Measurements from ENCODE around the gene ZNF264.
"Not testable (repeated sequence)": the region's sequence is repeated elsewhere in the genome, so short reads cannot be mapped to it uniquely, and the experiment has no call there.

Gene ZNF264

DNA sequence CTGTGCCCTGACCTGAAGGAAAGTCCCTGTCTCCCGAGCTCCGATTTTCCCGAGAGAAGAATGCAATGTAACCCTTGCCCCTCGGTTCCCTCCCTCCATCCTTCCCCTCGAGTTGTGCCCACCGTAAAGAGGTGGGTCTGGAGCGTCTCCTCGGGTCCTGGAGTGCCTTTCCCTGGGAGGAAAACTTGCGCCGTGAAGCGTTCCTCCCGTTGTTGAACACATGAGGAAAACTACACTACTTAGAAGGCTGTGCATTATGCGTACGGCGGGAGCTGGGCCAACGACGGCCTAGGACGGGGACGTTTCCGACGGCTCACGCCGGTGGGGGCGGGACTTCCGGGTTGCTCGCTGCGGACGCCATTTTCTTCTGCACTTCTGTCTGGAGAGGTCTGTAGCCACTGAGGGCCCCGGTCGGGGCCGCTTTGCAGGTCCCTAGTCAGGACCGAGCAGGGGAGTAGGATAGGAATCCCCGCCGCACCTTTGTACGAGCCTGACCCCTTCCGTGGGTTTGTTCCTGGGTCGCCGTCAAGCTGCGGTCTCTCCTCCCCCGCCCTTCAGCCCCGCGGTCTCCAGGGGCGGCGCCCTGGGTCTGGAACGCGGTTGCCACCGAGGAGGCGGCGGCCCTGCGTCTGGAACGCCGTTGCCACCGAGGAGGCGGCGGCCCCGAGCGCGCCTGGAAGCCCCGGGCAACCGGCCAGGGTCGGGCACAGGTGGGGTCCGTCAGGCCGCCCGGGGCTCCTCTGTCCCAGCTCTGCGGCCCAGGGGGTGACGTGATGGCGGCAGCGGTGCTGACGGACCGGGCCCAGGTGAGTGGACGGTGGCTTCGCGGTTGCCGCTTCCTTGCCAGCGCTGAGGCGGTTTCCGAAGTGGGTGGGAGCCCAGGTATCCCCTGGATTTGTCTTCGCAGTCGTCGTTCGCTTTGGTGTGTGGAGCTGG is at the start of gene ZNF264:
TSS of gene ZNF264 (plus strand) at position 360 of the 936 bp plus-strand sequence. CDS start at position 774, 414 bp downstream.
- peak; percentile 85 to 96 (median 94) for DNase-seq
- intact Hi-C loops (cut with DNase I): no loop called here

GRCh38 chr19:57141699-57142098 is 49.6 kb upstream of the ZNF264 start:
- no peak for DNase-seq
- intact Hi-C loops (cut with DNase I): no loop called here

- DNase-seq: no peak
- intact Hi-C loops (cut with DNase I): no loop called here
Measured at GRCh38 chr19:57152921-57153320, 38.4 kb upstream of the ZNF264 start.

DNA sequence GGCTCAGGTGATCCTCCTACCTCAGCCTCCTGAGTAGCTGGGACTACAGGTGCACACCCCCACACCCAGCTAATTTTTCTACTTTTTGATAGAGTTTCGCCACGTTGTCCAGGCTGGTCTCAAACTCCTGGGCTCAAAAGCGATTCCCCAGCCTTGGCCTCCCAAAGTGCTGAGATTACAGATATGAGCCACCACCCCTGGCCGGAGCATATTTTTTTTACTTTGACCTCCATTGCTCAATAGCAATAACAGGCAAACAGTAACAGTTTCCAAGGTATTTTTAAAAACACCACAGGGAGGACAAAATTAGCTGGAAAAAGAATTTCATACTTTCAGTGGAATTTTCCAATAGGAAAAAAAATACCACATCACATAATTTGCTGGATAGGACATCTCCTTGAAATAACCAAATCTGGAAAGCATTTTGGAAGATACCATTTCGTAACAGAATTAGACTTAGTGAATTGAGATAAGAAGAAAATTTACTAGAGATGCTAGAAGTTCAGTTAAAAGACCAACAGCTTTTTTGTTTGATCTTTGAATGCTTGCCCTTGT is 29.2 kb upstream of the ZNF264 start:
- intact Hi-C loops (cut with DNase I): no loop called here
- DNase-seq: no peak

- no peak for DNase-seq
- intact Hi-C loops (cut with DNase I): no loop called here
Measured at GRCh38 chr19:57165846-57166245, 25.5 kb upstream of the ZNF264 start.

DNA sequence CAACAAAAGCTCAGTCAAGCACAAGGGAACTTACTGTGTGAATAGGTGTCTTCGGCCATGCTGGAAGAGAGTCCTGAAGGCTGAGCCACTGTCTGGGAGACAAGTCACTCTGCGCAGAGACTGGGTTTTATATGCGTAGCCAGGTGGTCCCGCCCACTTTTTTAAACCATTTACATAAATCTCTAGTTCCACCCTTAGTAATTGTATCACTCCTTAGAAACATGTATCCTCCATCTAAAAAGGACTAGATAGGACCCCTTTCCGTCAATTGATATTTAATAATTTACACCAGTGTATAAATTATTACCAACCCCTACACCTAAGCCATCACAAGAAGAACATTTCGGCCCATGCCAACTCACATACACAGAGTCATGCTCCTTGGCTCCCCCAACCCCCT is 23.9 kb upstream of the ZNF264 start, which contains the start of gene DUXA:
TSS of gene DUXA (minus strand) at position 101 of the 400 bp plus-strand sequence. CDS start at position 59, 42 bp downstream.
- intact Hi-C loops (cut with DNase I): no loop called here
- no peak for DNase-seq

DNA sequence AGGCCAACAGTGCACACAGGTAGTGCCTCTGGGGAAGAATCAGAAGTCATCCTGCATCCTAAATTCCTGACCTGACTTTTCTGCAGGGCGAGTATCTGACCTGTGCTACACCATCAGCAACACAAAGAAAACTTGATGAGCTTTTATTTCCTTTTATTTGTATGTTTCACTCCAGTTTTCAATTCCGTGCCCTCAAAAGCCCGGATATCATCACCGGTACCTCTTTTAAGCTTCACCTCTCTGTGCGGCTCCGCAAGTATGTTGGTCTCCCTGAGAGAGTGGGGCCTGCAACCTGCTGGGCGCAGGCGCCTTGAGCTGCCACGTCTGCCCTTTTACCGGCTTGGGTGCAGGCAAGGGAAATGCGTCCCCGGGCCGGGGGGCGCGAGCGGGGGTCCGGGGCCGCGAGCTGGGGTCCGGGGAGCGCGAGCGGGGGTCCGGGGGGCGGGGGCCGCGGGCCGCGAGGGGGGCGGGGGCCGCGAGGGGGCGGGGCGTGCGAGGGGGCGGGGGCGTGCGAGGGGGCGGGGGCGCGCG is 19.7 kb upstream of the ZNF264 start:
- intact Hi-C loops (cut with DNase I): no loop called here
- DNase-seq: peak; percentile 21 to 80 (median 62)

DNA sequence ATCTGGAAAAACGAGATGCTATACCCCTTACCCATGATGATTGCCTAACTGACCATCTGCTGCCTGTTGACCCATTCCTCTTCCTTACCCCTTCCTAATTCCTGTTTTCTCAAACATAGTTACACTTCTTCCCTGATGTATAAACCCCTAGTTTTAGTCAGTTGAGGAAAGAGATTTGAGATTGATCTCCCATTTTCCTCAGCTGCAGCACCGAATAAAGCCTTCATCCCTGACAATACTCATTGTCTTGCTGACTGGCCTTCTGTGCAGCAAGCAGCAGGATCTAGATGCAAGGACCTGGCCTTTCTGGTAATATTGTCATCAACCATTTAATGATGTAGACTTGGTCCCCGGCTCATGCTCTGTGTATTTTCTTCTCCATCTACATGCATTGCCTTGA is 999 bp upstream of the ZNF264 start:
- DNase-seq: no peak
- intact Hi-C loops (cut with DNase I): no loop called here

- intact Hi-C loops (cut with DNase I): no loop called here
- peak in 2 of 42 donors; percentile 5 to 21 for DNase-seq
Measured at GRCh38 chr19:57192077-57192420, 749 bp downstream of the ZNF264 start.

DNA sequence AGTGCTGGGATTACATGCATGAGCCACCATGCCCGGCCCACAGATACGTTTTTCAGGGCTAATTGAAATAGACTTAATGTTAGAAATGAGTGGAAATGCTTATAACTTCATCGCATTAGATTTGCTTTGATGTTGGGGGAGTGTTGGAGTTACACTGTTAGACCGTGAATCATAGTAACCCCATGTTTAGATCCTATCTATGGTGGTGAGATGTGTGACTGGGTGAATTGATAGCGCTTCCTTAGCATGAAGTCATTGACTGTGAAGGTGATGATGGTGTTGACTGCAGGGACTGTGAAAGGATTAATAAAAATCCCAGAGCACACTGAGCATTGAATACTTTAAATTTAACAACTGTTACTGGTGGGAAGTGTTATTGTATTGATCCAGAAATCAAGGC is 1.7 kb downstream of the ZNF264 start:
- no peak for DNase-seq
- intact Hi-C loops (cut with DNase I): no loop called here

DNA sequence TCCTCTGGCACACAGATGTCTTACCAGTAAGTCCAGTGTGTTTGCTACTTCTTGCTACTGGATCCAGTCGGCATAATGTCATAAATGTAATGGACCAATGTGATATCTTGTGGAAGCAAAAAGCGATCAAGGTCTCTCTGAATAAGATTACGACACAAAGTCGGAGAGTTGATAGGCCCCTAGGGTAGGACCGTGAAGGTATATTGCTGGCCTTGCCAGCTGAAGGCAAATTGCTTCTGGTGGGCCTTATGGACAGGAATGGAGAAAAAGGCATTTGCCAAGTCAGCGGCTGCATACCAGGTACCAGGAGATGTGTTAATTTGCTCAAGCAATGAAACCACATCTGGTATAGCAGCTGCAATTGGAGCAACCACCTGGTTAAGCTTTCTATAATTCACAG is 6.6 kb downstream of the ZNF264 start:
- intact Hi-C loops (cut with DNase I); DNase-seq: not testable (repeated sequence)

GRCh38 chr19:57202160-57202559 is 10.9 kb downstream of the ZNF264 start:
- DNase-seq: no peak
- intact Hi-C loops (cut with DNase I): no loop called here

DNA sequence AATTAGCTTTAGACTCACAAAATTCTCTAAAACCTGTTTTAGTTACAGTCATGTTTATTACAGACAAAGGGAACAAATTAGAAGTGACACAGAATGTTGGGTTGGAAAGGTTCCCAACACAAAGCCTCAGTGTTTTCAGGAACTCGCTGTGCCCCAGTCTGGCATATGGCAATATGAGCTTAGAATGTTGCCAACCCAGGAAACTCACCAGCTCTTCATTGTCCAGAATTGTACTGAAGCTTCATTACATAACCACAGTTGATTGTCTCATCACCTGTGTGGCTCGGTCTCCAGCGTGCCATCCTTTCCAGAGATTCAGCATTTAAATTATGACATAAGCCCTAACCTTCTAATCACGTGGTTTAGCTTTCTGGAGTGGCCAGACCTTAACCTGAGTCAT is 19.1 kb downstream of the ZNF264 start:
- DNase-seq: no peak
- intact Hi-C loops (cut with DNase I): no loop called here

GRCh38 chr19:57212109-57212508 is 20.8 kb downstream of the ZNF264 start:
- no peak for DNase-seq
- intact Hi-C loops (cut with DNase I): no loop called here

GRCh38 chr19:57227502-57227901 is 36.2 kb downstream of the ZNF264 start:
- DNase-seq: peak in 1 of 42 donors; percentile 18
- intact Hi-C loops (cut with DNase I): no loop called here

- peak in 1 of 42 donors; percentile 5 for DNase-seq
Measured at GRCh38 chr19:57231686-57232085, 40.4 kb downstream of the ZNF264 start.

DNA sequence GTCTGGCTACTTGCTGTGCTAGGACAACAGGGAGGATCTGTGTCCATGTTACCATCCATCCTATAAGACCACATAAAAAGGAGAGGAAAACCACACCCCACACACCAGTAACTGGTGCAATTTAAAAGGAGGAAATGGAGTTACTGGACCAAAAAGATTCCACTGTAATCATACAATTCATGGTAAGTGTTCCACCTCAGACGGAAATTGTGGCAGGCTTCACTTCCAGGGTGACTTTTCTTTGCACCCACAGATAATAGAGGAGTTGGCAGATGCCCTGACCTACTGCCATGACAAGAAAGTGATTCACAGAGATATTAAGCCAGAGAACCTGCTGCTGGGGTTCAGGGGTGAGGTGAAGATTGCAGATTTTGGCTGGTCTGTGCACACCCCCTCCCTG is 41.9 kb downstream of the ZNF264 start:
- intact Hi-C loops (cut with DNase I): no loop called here
- DNase-seq: peak in 1 of 42 donors; percentile 10

More at GRCh38 chr19:57231686-57232085, 40.4 kb downstream of the ZNF264 start:
- intact Hi-C loops (cut with DNase I): no loop called here

- intact Hi-C loops (cut with DNase I): no loop called here
- DNase-seq: peak in 2 of 42 donors; percentile 2 to 35
Measured at GRCh38 chr19:57239982-57240310, 48.6 kb downstream of the ZNF264 start.

GRCh38 chr19:57240311-57241090 is 49.2 kb downstream of the ZNF264 start, which contains the start of gene ZNF805:
Gene ZNF805 (plus strand): TSS chr19:57240632. CDS start chr19:57240892, 260 bp downstream.
- DNase-seq: peak; percentile 94 to 99 (median 96)
- intact Hi-C loops (cut with DNase I): no loop called here
